Uterus (tissue), 2 donors: ENCODE measurements around the gene MED17.

Experiments used
- POLR2A ChIP-seq, 2 donors: fragments of 450-650 bp; IDR thresholded peaks; one replicate each; pipeline ENCODE4 v1.6.1; 2016; ENCODE audit warnings: antibody characterized with exemption in 2 of 2, mild to moderate bottlenecking in 1 of 2, moderate library complexity in 1 of 2
- TF ChIP-seq, protein P1 (sequence below), 4 experiments: fragments of 200-600 bp in 2 of 4; fragments of 450-650 bp in 2 of 4; sonication (generic) in 2 of 4; IDR thresholded peaks; one replicate each; pipeline ENCODE4 v1.5.1; 2016 to 2019; ENCODE audit warnings: antibody characterized with exemption in 4 of 4, mild to moderate bottlenecking in 2 of 4, moderate library complexity in 1 of 4

DNA sequence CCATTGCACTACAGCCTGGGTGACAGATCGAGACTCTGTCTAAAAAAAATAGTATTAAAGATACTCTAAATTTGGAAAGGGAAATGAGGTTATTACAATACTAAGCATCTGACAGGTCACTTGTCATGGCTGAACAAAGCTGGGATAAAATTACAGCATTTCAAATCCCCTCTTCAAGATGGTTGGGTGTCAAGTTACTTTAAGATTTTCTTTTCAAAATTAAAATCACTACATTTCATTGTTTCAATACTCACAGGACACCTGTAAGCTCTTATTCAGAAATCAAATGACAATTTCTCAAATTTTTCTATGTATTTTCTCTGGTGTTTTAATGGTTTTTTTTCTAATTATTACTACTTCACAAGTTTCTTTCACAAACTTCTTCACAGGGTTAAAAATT is 48.5 kb upstream of the MED17 start:
- TF ChIP-seq, protein P1, sequence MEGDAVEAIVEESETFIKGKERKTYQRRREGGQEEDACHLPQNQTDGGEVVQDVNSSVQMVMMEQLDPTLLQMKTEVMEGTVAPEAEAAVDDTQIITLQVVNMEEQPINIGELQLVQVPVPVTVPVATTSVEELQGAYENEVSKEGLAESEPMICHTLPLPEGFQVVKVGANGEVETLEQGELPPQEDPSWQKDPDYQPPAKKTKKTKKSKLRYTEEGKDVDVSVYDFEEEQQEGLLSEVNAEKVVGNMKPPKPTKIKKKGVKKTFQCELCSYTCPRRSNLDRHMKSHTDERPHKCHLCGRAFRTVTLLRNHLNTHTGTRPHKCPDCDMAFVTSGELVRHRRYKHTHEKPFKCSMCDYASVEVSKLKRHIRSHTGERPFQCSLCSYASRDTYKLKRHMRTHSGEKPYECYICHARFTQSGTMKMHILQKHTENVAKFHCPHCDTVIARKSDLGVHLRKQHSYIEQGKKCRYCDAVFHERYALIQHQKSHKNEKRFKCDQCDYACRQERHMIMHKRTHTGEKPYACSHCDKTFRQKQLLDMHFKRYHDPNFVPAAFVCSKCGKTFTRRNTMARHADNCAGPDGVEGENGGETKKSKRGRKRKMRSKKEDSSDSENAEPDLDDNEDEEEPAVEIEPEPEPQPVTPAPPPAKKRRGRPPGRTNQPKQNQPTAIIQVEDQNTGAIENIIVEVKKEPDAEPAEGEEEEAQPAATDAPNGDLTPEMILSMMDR (IDR thresholded peaks at IDR 0.05), result no peak
- TF ChIP-seq POLR2A (IDR thresholded peaks at IDR 0.05), result no peak
